ENCODE measurements around the gene TAF6. TPM values are rescaled to one million over a fixed set of nuclear protein-coding genes. Genes with fewer than 3 reads are reported as not detected.

The TAF6 gene
- polyA plus RNA-seq, 2 of the 4 experiments (the other 2 are of a cell fraction): 36.2 to 57.0 TPM

DNA sequence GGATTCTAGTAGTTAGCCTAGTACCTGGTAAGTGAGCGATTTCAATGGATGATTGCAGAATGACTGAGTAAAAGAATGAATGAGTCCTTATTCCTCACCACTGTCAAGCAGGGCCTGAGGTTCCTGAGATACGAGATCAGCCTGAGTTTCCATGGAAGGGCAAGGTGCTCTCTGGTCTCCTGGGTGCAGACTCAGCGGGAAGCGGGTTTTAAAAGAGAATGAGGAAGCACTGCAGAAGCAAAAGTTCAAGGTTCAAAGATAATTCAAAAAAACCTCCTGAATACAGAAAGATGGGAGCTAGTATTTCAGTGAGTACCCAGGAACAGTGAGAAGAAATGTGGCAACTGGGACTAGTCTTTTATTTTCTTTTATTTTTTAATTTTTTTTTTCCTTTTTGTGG, 42.0 kb downstream of the TAF6 start:
- H3K4me3 ChIP-seq: no peak overlapping the region
- H3K27ac ChIP-seq: no peak overlapping the region
- TF ChIP-seq HOXB13 (CRISPR knock-in tag; IDR thresholded peaks at IDR 0.05; ENCODE audit: low read depth) (no peak), CEBPB (IDR thresholded peaks at IDR 0.05) (no peak), POLR2A (IDR thresholded peaks at IDR 0.05; ENCODE audit: low read length) (no peak), RFX5 (IDR thresholded peaks at IDR 0.05) (no peak), JUN (IDR thresholded peaks at IDR 0.05) (no peak), EHMT2 (IDR thresholded peaks at IDR 0.05; ENCODE audit: low read depth) (no peak), RNF2 (IDR thresholded peaks at IDR 0.05; ENCODE audit: borderline replicate concordance, low read depth) (no peak), TFCP2L1 (CRISPR knock-in tag; IDR thresholded peaks at IDR 0.05) (no peak), NR3C1 (IDR thresholded peaks at IDR 0.05) (no peak), ZNF302 (CRISPR knock-in tag; IDR thresholded peaks at IDR 0.05) (no peak)
- TF ChIP-seq, protein P1, sequence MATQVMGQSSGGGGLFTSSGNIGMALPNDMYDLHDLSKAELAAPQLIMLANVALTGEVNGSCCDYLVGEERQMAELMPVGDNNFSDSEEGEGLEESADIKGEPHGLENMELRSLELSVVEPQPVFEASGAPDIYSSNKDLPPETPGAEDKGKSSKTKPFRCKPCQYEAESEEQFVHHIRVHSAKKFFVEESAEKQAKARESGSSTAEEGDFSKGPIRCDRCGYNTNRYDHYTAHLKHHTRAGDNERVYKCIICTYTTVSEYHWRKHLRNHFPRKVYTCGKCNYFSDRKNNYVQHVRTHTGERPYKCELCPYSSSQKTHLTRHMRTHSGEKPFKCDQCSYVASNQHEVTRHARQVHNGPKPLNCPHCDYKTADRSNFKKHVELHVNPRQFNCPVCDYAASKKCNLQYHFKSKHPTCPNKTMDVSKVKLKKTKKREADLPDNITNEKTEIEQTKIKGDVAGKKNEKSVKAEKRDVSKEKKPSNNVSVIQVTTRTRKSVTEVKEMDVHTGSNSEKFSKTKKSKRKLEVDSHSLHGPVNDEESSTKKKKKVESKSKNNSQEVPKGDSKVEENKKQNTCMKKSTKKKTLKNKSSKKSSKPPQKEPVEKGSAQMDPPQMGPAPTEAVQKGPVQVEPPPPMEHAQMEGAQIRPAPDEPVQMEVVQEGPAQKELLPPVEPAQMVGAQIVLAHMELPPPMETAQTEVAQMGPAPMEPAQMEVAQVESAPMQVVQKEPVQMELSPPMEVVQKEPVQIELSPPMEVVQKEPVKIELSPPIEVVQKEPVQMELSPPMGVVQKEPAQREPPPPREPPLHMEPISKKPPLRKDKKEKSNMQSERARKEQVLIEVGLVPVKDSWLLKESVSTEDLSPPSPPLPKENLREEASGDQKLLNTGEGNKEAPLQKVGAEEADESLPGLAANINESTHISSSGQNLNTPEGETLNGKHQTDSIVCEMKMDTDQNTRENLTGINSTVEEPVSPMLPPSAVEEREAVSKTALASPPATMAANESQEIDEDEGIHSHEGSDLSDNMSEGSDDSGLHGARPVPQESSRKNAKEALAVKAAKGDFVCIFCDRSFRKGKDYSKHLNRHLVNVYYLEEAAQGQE (IDR thresholded peaks at IDR 0.05): no peak
- TF ChIP-seq, protein P2, sequence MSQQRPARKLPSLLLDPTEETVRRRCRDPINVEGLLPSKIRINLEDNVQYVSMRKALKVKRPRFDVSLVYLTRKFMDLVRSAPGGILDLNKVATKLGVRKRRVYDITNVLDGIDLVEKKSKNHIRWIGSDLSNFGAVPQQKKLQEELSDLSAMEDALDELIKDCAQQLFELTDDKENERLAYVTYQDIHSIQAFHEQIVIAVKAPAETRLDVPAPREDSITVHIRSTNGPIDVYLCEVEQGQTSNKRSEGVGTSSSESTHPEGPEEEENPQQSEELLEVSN (IDR thresholded peaks at IDR 0.05; ENCODE audit: borderline replicate concordance, low read depth): no peak
- TF ChIP-seq, protein P3, sequence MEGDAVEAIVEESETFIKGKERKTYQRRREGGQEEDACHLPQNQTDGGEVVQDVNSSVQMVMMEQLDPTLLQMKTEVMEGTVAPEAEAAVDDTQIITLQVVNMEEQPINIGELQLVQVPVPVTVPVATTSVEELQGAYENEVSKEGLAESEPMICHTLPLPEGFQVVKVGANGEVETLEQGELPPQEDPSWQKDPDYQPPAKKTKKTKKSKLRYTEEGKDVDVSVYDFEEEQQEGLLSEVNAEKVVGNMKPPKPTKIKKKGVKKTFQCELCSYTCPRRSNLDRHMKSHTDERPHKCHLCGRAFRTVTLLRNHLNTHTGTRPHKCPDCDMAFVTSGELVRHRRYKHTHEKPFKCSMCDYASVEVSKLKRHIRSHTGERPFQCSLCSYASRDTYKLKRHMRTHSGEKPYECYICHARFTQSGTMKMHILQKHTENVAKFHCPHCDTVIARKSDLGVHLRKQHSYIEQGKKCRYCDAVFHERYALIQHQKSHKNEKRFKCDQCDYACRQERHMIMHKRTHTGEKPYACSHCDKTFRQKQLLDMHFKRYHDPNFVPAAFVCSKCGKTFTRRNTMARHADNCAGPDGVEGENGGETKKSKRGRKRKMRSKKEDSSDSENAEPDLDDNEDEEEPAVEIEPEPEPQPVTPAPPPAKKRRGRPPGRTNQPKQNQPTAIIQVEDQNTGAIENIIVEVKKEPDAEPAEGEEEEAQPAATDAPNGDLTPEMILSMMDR (IDR thresholded peaks at IDR 0.05): no peak
- TF ChIP-seq, protein P4, sequence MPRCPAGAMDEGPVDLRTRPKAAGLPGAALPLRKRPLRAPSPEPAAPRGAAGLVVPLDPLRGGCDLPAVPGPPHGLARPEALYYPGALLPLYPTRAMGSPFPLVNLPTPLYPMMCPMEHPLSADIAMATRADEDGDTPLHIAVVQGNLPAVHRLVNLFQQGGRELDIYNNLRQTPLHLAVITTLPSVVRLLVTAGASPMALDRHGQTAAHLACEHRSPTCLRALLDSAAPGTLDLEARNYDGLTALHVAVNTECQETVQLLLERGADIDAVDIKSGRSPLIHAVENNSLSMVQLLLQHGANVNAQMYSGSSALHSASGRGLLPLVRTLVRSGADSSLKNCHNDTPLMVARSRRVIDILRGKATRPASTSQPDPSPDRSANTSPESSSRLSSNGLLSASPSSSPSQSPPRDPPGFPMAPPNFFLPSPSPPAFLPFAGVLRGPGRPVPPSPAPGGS (IDR thresholded peaks at IDR 0.05): no peak
- TF ChIP-seq, protein P5, sequence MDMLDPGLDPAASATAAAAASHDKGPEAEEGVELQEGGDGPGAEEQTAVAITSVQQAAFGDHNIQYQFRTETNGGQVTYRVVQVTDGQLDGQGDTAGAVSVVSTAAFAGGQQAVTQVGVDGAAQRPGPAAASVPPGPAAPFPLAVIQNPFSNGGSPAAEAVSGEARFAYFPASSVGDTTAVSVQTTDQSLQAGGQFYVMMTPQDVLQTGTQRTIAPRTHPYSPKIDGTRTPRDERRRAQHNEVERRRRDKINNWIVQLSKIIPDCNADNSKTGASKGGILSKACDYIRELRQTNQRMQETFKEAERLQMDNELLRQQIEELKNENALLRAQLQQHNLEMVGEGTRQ (IDR thresholded peaks at IDR 0.05): no peak
- peaks cover 7% of the 10 kb centered on the region; the same call in 1 of the 3 replicates for H3K4me1 ChIP-seq
- no peak for FAIRE-seq
- no peak overlapping the region for H3K4me2 ChIP-seq
- POLR2A ChIA-PET: interaction anchor here (0.8 kb wide), 1 partner anchor 18 kb away, joined by 3 read pairs; no protein-coding TSS in a partner anchor
- DNase-seq (ENCODE audit: low read depth in 1 of 2, low spot score in 1 of 2): no peak
- no peak for ATAC-seq
- WGBS (ENCODE audit: missing lambda C conversion rate): 99% methylated on average over 4 of the region's 4 CpGs
- CTCF ChIA-PET: interaction anchor here (1.0 to 1.2 kb wide), 2 partner anchors 9 to 14 kb away, joined by 6 to 7 read pairs; no protein-coding TSS in a partner anchor
- H3K9me3 ChIP-seq: peaks cover 65% of the 10 kb centered on the region

DNA sequence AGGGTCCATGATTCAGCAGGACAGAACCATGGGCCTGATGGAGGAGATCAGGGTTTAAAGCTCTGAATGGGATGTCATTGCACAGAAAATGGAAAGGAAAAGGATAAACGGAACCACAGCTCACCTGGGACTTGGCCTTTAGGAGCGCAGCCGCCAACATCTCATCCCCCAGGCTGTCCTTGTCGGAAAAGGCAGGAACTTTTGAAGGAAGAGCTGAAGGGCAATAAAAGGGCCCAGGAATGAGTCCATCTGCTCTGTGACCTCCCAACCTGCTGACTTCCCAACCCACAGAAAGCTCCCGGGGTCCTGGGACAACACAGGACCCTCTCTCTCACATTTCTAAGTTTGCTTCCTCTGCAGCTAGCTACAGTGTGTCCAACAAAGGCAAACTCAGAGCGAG, 43.7 kb downstream of the TAF6 start:
- POLR2A ChIA-PET: no interaction called here
- H3K4me1 ChIP-seq: peaks cover 6% of the 10 kb centered on the region; the same call in 1 of the 3 replicates
- H3K4me3 ChIP-seq: no peak overlapping the region
- peaks cover 83% of the 10 kb centered on the region for H3K9me3 ChIP-seq
- DNase-seq (ENCODE audit: low read depth in 1 of 2, low spot score in 1 of 2): no peak
- no peak overlapping the region for H3K4me2 ChIP-seq
- CTCF ChIA-PET: interaction anchor here (0.5 to 1.2 kb wide), 5 partner anchors 12 to 552 kb away, joined by 3 to 4 read pairs (median 3); no protein-coding TSS in a partner anchor
- FAIRE-seq: no peak
- WGBS (ENCODE audit: missing lambda C conversion rate): 94% methylated on average over 6 of the region's 6 CpGs
- no peak for TF ChIP-seq FOSL2 (IDR thresholded peaks at IDR 0.05)
- no peak for TF ChIP-seq FOSL2 (CRISPR knock-in tag; IDR thresholded peaks at IDR 0.05)
- no peak for TF ChIP-seq HOXA7 (CRISPR knock-in tag; IDR thresholded peaks at IDR 0.05)
- TF ChIP-seq, protein P5 (IDR thresholded peaks at IDR 0.05): no peak
- TF ChIP-seq ZSCAN20 (CRISPR knock-in tag; IDR thresholded peaks at IDR 0.05): no peak
- no peak for TF ChIP-seq NFE2L2 (conservative IDR thresholded peaks at IDR 0.05; ENCODE audit: low read length)
- TF ChIP-seq ZC3H11A (IDR thresholded peaks at IDR 0.05): no peak
- no peak for ATAC-seq
- H3K27ac ChIP-seq: no peak overlapping the region
